ENCODE measurements around the gene TSGA10. TPM values are rescaled to one million over a fixed set of nuclear protein-coding genes. Genes with fewer than 3 reads are reported as not detected.
"Not testable (repeated sequence)": the region's sequence is repeated elsewhere in the genome, so short reads cannot be mapped to it uniquely, and the experiment has no call there.

Gene TSGA10
- total RNA-seq (3.1 TPM), polyA plus RNA-seq (ENCODE audit: insufficient read depth in 1 of 8, insufficient read length in 8 of 8, low replicate concordance in 1 of 8) (1 to 10 TPM; 1.5 to 2.9 (median 1.8) TPM)
- long read RNA-seq, donor 1, partial matches to known transcripts: 7 of 8 reads
- long read RNA-seq, donor 1, other reads (novel, unspliced or antisense): 0 of 8 reads
- long read RNA-seq, donor 2: 0 reads
- long read RNA-seq, donor 3, partial matches to known transcripts: 29 of 29 reads
- long read RNA-seq, donor 3, other reads (novel, unspliced or antisense): 0 of 29 reads
- long read RNA-seq, donor 4, partial matches to known transcripts: 5 of 12 reads
- long read RNA-seq, donor 4, other reads (novel, unspliced or antisense): 7 of 12 reads
- long read RNA-seq, donor 5, partial matches to known transcripts: 152 of 152 reads
- long read RNA-seq, donor 5, other reads (novel, unspliced or antisense): 0 of 152 reads
- long read RNA-seq, donor 6: 0 reads
- long read RNA-seq, donor 7: 0 reads
- long read RNA-seq, donor 8: 0 reads
- long read RNA-seq, donor 9: 0 reads
- long read RNA-seq, donor 10, partial matches to known transcripts: 129 of 129 reads
- long read RNA-seq, donor 10, other reads (novel, unspliced or antisense): 0 of 129 reads
- long read RNA-seq, donor 11: 0 reads

DNA sequence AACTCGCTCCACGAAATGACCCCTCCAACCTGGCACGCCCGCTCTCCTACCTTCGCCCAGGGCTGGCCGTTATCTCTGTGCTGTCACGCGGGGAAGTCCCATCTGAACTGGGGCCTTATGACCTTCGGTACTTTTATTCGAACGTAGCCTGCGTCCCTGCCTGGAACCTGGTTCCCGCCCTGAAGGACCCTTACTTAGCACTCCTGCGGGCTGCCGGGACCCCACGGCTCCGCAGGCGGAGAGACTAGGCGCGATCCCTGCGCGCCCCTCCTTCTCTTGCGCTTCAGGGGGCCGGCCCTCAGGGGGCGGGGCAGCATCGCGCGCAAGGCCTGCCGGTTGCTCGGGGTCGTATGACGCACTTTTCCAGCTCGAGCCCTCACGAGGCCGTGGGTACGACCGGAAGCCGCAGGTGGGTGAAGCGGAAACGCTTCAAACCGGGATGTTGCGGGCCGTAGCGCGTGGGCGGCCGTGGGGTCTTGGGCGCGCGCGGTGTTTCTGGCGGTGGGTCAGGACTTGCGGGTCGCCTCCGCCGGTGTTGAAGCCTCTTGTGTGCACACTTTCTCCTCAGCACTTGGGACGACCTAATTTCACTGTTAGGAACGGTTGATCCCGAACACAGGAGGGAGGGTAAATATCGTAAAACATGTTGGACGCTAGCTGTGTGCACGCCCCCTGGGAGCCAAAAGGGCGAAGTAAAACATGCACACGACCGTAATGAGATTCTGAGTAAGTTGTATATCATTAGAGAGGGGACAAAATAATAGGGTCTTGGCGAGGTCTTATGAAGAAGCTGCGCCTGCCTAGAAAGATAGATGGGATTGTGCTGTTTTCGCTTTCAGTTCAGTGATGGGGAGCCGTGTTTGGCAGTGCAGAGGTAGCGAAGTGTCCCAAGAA is at the start of gene TSGA10, which contains the start of gene LIPT1:
Gene TSGA10 (minus strand): TSS at position 300 of the 894 bp plus-strand sequence. CDS start 45,503 bp downstream, outside the sequence.
Gene LIPT1 (plus strand): TSS at position 325 of the 894 bp plus-strand sequence. CDS start 6,991 bp downstream, outside the sequence.
- Histone ChIP-seq H3K27me3 (ENCODE audit: control insufficient read depth, insufficient read depth, low read length) (no peaks in the 10 kb centered on the region), H3K36me3 (ENCODE audit: control insufficient read depth, insufficient read depth, low read length) (peaks cover 9% of the 10 kb centered on the region), H3K4me3 (ENCODE audit: low read length) (peak within 1 kb of the TSS; percentile 91), H3K27ac (ENCODE audit: low read length) (peak within 1 kb of the TSS; percentile 93), H3K4me1 (ENCODE audit: control insufficient read depth, insufficient read depth, low read length) (peaks cover 9% of the 10 kb centered on the region), H3K9me3 (replicated peaks; ENCODE audit: control insufficient read depth, low read depth, low read length) (no peaks in the 10 kb centered on the region)
- DNase-seq: peak; percentile 98
- under 1% methylated on average over 68 of the region's 70 CpGs for WGBS (ENCODE audit: insufficient coverage)

- 80% methylated on average over 2 of the region's 4 CpGs for WGBS (ENCODE audit: insufficient coverage)
- Histone ChIP-seq H3K36me3 (ENCODE audit: control insufficient read depth, insufficient read depth, low read length) (peaks cover 12% of the 10 kb centered on the region), H3K4me3 (ENCODE audit: low read length) (no peak overlapping the region)
Measured at GRCh38 chr2:99201959-99202678, 47.4 kb upstream of the TSGA10 start.

DNA sequence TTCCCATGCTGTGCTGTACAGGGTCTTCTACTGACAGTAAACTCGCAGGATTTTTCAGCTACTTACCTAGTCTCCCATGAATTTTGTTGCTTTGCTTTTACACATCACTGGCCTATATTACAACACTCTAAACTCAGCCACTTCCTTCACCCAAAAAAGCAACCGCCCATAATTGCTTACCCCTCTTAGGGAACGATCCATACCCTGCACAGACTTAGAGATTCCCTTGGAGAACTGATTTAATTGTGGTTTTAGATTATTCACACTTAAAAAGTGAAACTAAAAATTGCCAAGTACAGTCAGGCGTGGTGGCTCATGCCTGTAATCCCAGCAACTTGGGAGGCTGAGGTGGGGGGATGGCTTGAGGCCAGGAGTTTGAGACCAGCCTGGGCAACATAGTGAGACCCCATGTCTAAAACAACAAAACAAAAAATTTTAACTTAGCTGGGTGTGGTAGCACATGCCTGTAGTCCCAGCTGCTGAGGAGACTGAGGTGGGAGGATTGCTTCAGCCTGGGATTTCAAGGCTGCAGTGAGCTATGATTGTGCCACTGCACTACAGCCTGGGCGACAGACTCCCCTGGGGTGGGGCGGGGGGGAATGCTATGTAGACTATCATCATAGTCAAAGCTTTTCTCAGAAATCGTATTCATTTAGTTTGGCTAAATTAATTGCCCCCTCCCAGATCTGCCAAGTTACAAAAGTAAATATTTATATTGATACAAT is 45.5 kb upstream of the TSGA10 start:
- Histone ChIP-seq H3K27ac (ENCODE audit: low read length) (no peak overlapping the region), H3K27me3 (ENCODE audit: control insufficient read depth, insufficient read depth, low read length) (no peaks in the 10 kb centered on the region), H3K36me3 (ENCODE audit: control insufficient read depth, insufficient read depth, low read length) (peaks cover 26% of the 10 kb centered on the region), H3K4me1 (ENCODE audit: control insufficient read depth, insufficient read depth, low read length) (no peaks in the 10 kb centered on the region), H3K4me3 (ENCODE audit: low read length) (no peak overlapping the region), H3K9me3 (replicated peaks; ENCODE audit: control insufficient read depth, low read depth, low read length) (peaks cover under 1% of the 10 kb centered on the region)
- WGBS (ENCODE audit: insufficient coverage): 100% methylated on average over 1 of the region's 7 CpGs
- DNase-seq: no peak

More at GRCh38 chr2:99201959-99202678, 47.4 kb upstream of the TSGA10 start:
- no peaks in the 10 kb centered on the region for H3K27me3 ChIP-seq (ENCODE audit: control insufficient read depth, insufficient read depth, low read length)
- no peak overlapping the region for H3K27ac ChIP-seq (ENCODE audit: low read length)
- no peak for DNase-seq
- no peaks in the 10 kb centered on the region for H3K4me1 ChIP-seq (ENCODE audit: control insufficient read depth, insufficient read depth, low read length)
- H3K9me3 ChIP-seq (replicated peaks; ENCODE audit: control insufficient read depth, low read depth, low read length): peaks cover 4% of the 10 kb centered on the region

DNA sequence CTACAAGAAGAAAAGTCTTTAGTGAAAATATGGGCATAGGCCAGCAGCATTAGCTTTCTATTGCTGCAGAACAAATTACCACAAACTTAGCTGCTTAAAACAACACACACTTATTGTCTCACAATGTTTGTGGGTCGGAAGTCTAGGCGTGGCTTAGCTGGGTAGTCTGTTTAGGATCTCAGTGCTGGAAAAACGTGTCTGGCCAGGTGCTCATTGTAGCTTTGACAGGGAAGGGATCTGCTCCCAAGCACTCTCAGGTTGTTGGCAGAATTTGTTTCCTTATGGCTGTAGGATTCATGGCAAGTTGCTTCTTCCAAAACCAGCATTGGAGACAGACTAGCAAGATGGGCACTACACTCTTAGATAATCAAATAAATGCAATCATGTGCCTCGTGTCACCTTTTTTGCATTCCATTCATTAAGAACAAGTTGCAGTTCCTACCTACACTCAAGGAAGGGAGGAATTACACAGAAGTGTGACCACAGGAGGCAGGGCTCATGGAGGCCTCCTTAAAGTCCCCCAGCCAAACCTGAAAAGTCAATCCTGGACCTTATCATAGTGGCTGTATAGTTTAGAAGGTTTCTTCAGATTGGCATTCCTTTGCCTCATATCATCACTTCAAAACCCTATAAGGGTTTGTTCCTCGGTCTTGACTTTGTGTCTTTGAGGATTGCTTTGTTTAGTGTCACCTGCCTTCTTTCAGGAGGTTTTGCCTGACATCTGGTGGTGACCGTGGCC is 43.5 kb upstream of the TSGA10 start:
- H3K36me3 ChIP-seq (ENCODE audit: control insufficient read depth, insufficient read depth, low read length): peaks cover 28% of the 10 kb centered on the region
- no peak overlapping the region for H3K27ac ChIP-seq (ENCODE audit: low read length)
- H3K9me3 ChIP-seq (replicated peaks; ENCODE audit: control insufficient read depth, low read depth, low read length): no peaks in the 10 kb centered on the region
- H3K27me3 ChIP-seq (ENCODE audit: control insufficient read depth, insufficient read depth, low read length): no peaks in the 10 kb centered on the region
- WGBS (ENCODE audit: insufficient coverage): 57% methylated on average over 1 of the region's 6 CpGs
- no peaks in the 10 kb centered on the region for H3K4me1 ChIP-seq (ENCODE audit: control insufficient read depth, insufficient read depth, low read length)
- no peak overlapping the region for H3K4me3 ChIP-seq (ENCODE audit: low read length)
- no peak for DNase-seq

GRCh38 chr2:99192364-99192763 is 37.6 kb upstream of the TSGA10 start:
- not testable (repeated sequence) for H3K9me3 ChIP-seq (replicated peaks; ENCODE audit: control insufficient read depth, low read depth, low read length); H3K4me1 ChIP-seq (ENCODE audit: control insufficient read depth, insufficient read depth, low read length); H3K27me3 ChIP-seq (ENCODE audit: control insufficient read depth, insufficient read depth, low read length); DNase-seq; H3K27ac ChIP-seq (ENCODE audit: low read length); H3K4me3 ChIP-seq (ENCODE audit: low read length)
- H3K36me3 ChIP-seq (ENCODE audit: control insufficient read depth, insufficient read depth, low read length): peaks cover 30% of the 10 kb centered on the region
- no CpG with 5 or more reads among the region's 4 CpGs for WGBS (ENCODE audit: insufficient coverage)

DNA sequence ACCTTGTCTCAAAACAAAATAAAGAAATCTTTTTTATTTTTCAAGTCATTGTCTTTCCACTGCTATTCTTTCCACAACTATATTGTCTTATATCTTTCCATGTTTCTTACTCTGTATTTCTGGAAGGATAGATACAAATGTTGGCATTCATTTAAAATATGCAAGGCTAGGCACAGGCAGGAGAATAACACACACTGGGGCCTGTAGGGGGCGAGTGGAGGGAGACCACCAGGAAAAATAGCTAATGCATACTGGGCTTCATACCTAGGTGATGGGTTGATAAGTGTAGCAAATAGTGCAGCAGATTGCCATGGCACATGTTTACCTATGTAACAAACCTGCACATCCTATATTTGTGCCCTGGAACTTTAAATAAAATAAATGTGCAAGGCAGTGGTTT is 35.8 kb upstream of the TSGA10 start:
- WGBS (ENCODE audit: insufficient coverage): no CpG with 5 or more reads among the region's 1 CpG
- DNase-seq: no peak
- H3K4me1 ChIP-seq (ENCODE audit: control insufficient read depth, insufficient read depth, low read length): no peaks in the 10 kb centered on the region
- H3K4me3 ChIP-seq (ENCODE audit: low read length): no peak overlapping the region
- H3K9me3 ChIP-seq (replicated peaks; ENCODE audit: control insufficient read depth, low read depth, low read length): no peaks in the 10 kb centered on the region
- no peak overlapping the region for H3K27ac ChIP-seq (ENCODE audit: low read length)
- peaks cover 23% of the 10 kb centered on the region for H3K36me3 ChIP-seq (ENCODE audit: control insufficient read depth, insufficient read depth, low read length)
- no peaks in the 10 kb centered on the region for H3K27me3 ChIP-seq (ENCODE audit: control insufficient read depth, insufficient read depth, low read length)

GRCh38 chr2:99188357-99188756 is 33.6 kb upstream of the TSGA10 start:
- Histone ChIP-seq H3K27me3 (ENCODE audit: control insufficient read depth, insufficient read depth, low read length) (no peaks in the 10 kb centered on the region), H3K36me3 (ENCODE audit: control insufficient read depth, insufficient read depth, low read length) (peaks cover 18% of the 10 kb centered on the region), H3K9me3 (replicated peaks; ENCODE audit: control insufficient read depth, low read depth, low read length) (no peaks in the 10 kb centered on the region), H3K4me3 (ENCODE audit: low read length) (no peak overlapping the region), H3K4me1 (ENCODE audit: control insufficient read depth, insufficient read depth, low read length) (no peaks in the 10 kb centered on the region), H3K27ac (ENCODE audit: low read length) (no peak overlapping the region)
- WGBS (ENCODE audit: insufficient coverage): no CpG with 5 or more reads among the region's 3 CpGs
- DNase-seq: no peak

GRCh38 chr2:99187011-99187410 is 32.3 kb upstream of the TSGA10 start:
- Histone ChIP-seq H3K9me3 (replicated peaks; ENCODE audit: control insufficient read depth, low read depth, low read length) (no peaks in the 10 kb centered on the region), H3K4me1 (ENCODE audit: control insufficient read depth, insufficient read depth, low read length) (no peaks in the 10 kb centered on the region), H3K36me3 (ENCODE audit: control insufficient read depth, insufficient read depth, low read length) (peaks cover 15% of the 10 kb centered on the region), H3K27me3 (ENCODE audit: control insufficient read depth, insufficient read depth, low read length) (no peaks in the 10 kb centered on the region), H3K4me3 (ENCODE audit: low read length) (no peak overlapping the region), H3K27ac (ENCODE audit: low read length) (no peak overlapping the region)
- DNase-seq: no peak
